Eye (tissue), 1 donor: ENCODE results near the gene C20orf144.

Source experiments
- DNase-seq: peaks from one replicate; pipeline ENCODE4 v3.0.0-alpha.2; 2015

The C20orf144 gene

GRCh38 chr20:33666293-33667244 is 4.4 kb downstream of the C20orf144 start, which contains the start of gene ACTL10:
Gene ACTL10 (plus strand): TSS chr20:33666943. CDS start chr20:33667498, 555 bp downstream.
- DNase-seq: peak; percentile 97

GRCh38 chr20:33667245-33667675 is 5.1 kb downstream of the C20orf144 start:
- no peak for DNase-seq

GRCh38 chr20:33667676-33668465 is 5.7 kb downstream of the C20orf144 start:
- DNase-seq: peak; percentile 91

- DNase-seq: no peak
Observed at GRCh38 chr20:33668466-33669155, 6.5 kb downstream of the C20orf144 start.

- no peak for DNase-seq
Observed at GRCh38 chr20:33669224-33669623, 7.1 kb downstream of the C20orf144 start.

- no peak for DNase-seq
Observed at GRCh38 chr20:33669873-33670640, 7.9 kb downstream of the C20orf144 start.

GRCh38 chr20:33670715-33671499 is 8.8 kb downstream of the C20orf144 start:
- no peak for DNase-seq

- no peak for DNase-seq
Observed at GRCh38 chr20:33671573-33672288, 9.6 kb downstream of the C20orf144 start.

- peak; percentile 70 for DNase-seq
Observed at GRCh38 chr20:33672426-33673113, 10.4 kb downstream of the C20orf144 start.

- no peak for DNase-seq
Observed at GRCh38 chr20:33673114-33673409, 10.9 kb downstream of the C20orf144 start.

GRCh38 chr20:33673410-33674293 is 11.5 kb downstream of the C20orf144 start:
- DNase-seq: peak; percentile 62

GRCh38 chr20:33674294-33675135 is 12.4 kb downstream of the C20orf144 start, which contains the start of gene NECAB3:
Gene NECAB3 (minus strand): TSS chr20:33674428. CDS start chr20:33674352, 76 bp downstream.
- peak; percentile 91 for DNase-seq

- DNase-seq: no peak
Observed at GRCh38 chr20:33675136-33675959, 13.2 kb downstream of the C20orf144 start.

GRCh38 chr20:33676121-33676520 is 14.0 kb downstream of the C20orf144 start:
- no peak for DNase-seq

GRCh38 chr20:33676652-33677645 is 14.8 kb downstream of the C20orf144 start:
- no peak for DNase-seq
